IMR-90 (cell line): Measurements from ENCODE around the gene KMT2A. TPM values are rescaled to one million over a fixed set of nuclear protein-coding genes. Genes with fewer than 3 reads are reported as not detected.

Experiments used
- ATAC-seq: fragments of 200-7000 bp; cut with Tn5 transposase; 2 replicates; pipeline ENCODE4 v1.9.1; 2020; ENCODE audit warnings: low read depth, mild to moderate bottlenecking, moderate library complexity
- BruUV-seq: library from RNA; stranded (reverse); fragments of 400-500 nt; replicated peaks from 2 replicates; lab custom pipeline; 2021; lab: Mats Ljungman, UMichigan
- CTCF ChIA-PET: fragments of 300-600 bp; formaldehyde crosslinking; extraction: SDS; loops from one replicate; lab custom pipeline; 2021; ENCODE audit warnings: antibody characterized with exemption; lab: Yijun Ruan, JAX
- POLR2A ChIA-PET: fragments of 300-600 bp; sonication (Branson Sonifier 250); formaldehyde crosslinking; loops from one replicate; lab custom pipeline; 2022; ENCODE audit warnings: antibody characterized with exemption; ENCODE audit not compliant: unreplicated experiment; lab: Charles Lee
- DNase-seq: peaks from one replicate; pipeline ENCODE4 v3.0.0; 2013
- H2AFZ ChIP-seq: replicated peaks from 2 replicates; pipeline ENCODE3; 2013; ENCODE audit warnings: low read length, mild to moderate bottlenecking; ENCODE audit not compliant: poor library complexity
- H2AK5ac ChIP-seq: 2 replicates; pipeline ENCODE4 v1.6.1; 2013; ENCODE audit warnings: low read depth, low read length, inconsistent platforms
- H2AK9ac ChIP-seq: replicated peaks from 2 replicates; pipeline ENCODE3; 2013; ENCODE audit warnings: mild to moderate bottlenecking, low read depth, low read length, moderate library complexity; ENCODE audit not compliant: poor library complexity
- H2BK120ac ChIP-seq: 2 replicates; pipeline ENCODE4 v1.6.1; 2013; ENCODE audit warnings: low read depth, low read length, inconsistent platforms
- H2BK15ac ChIP-seq: 3 replicates; pipeline ENCODE4 v1.6.1; 2013; ENCODE audit warnings: low read depth, low read length, inconsistent platforms
- H2BK20ac ChIP-seq: 2 replicates; pipeline ENCODE4 v1.6.1; 2013; ENCODE audit warnings: low read depth, mild to moderate bottlenecking, inconsistent platforms, low read length, moderate library complexity
- H2BK5ac ChIP-seq: 2 replicates; pipeline ENCODE4 v1.6.1; 2013; ENCODE audit warnings: mild to moderate bottlenecking, low read depth, low read length, inconsistent platforms; ENCODE audit not compliant: poor library complexity, severe bottlenecking
- H3K14ac ChIP-seq: replicated peaks from 2 replicates; pipeline ENCODE4 v1.6.1; 2013; ENCODE audit warnings: low read depth, low read length, inconsistent platforms
- H3K18ac ChIP-seq: 2 replicates; pipeline ENCODE4 v1.6.1; 2013; ENCODE audit warnings: low read depth, low read length, control low read depth
- H3K23ac ChIP-seq: 2 replicates; pipeline ENCODE4 v1.6.1; 2013; ENCODE audit warnings: low read depth, low read length, inconsistent platforms
- H3K27ac ChIP-seq: 2 replicates; pipeline ENCODE4 v1.5.1; 2013; ENCODE audit warnings: mild to moderate bottlenecking, control low read depth, low read length; ENCODE audit not compliant: insufficient read depth
- H3K27me3 ChIP-seq: 2 replicates; pipeline ENCODE4 v1.6.1; 2013; ENCODE audit warnings: low read length; ENCODE audit not compliant: control insufficient read depth, insufficient read depth
- H3K36me3 ChIP-seq: 2 replicates; pipeline ENCODE4 v1.6.1; 2013; ENCODE audit warnings: low read length, mixed read lengths; ENCODE audit not compliant: control insufficient read depth, insufficient read depth
- H3K4ac ChIP-seq: 2 replicates; pipeline ENCODE4 v1.6.1; 2013; ENCODE audit warnings: low read depth, low read length, inconsistent platforms
- H3K4me1 ChIP-seq: 2 replicates; pipeline ENCODE4 v1.6.1; 2013; ENCODE audit warnings: low read length, mixed read lengths; ENCODE audit not compliant: control insufficient read depth, insufficient read depth
- H3K4me2 ChIP-seq: 2 replicates; pipeline ENCODE4 v1.6.1; 2013; ENCODE audit warnings: low read depth, mild to moderate bottlenecking, control low read depth, low read length, moderate library complexity
- H3K4me3 ChIP-seq: 2 replicates; pipeline ENCODE4 v1.5.1; 2013; ENCODE audit warnings: low read depth, mild to moderate bottlenecking, control low read depth, low read length, moderate library complexity; ENCODE audit not compliant: insufficient read depth
- H3K56ac ChIP-seq: 2 replicates; pipeline ENCODE4 v1.6.1; 2013; ENCODE audit warnings: low read length, inconsistent platforms; ENCODE audit not compliant: insufficient read depth; ENCODE audit errors: extremely low read depth
- H3K79me1 ChIP-seq, 2 experiments: 2 replicates each; pipeline ENCODE4 v1.6.1; 2013; ENCODE audit warnings: low read length in 2 of 2, inconsistent platforms in 1 of 2, low read depth in 1 of 2
- H3K9ac ChIP-seq: 2 replicates; pipeline ENCODE4 v1.6.1; 2013; ENCODE audit warnings: low read depth, low read length, control low read depth
- H3K9me1 ChIP-seq: 2 replicates; pipeline ENCODE4 v1.6.1; 2013; ENCODE audit warnings: low read length, inconsistent platforms; ENCODE audit not compliant: insufficient read depth
- H3K9me3 ChIP-seq: 2 replicates; pipeline ENCODE4 v1.6.1; 2013; ENCODE audit warnings: low read length; ENCODE audit not compliant: control insufficient read depth, insufficient read depth
- H4K20me1 ChIP-seq: 2 replicates; pipeline ENCODE4 v1.6.1; 2013; ENCODE audit warnings: low read length, inconsistent platforms; ENCODE audit not compliant: insufficient read depth
- H4K5ac ChIP-seq: 2 replicates; pipeline ENCODE4 v1.6.1; 2013; ENCODE audit warnings: mild to moderate bottlenecking, low read depth, low read length, control low read depth
- H4K8ac ChIP-seq, 2 experiments: 2 replicates each; pipeline ENCODE4 v1.6.1; 2013; ENCODE audit warnings: low read depth in 2 of 2, low read length in 2 of 2, control low read depth in 1 of 2, inconsistent platforms in 1 of 2
- H4K91ac ChIP-seq: 2 replicates; pipeline ENCODE4 v1.6.1; 2013; ENCODE audit warnings: low read depth, low read length, inconsistent platforms; ENCODE audit not compliant: insufficient read depth
- ELK1 ChIP-seq: fragments of 150-350 bp; IDR thresholded peaks from 2 replicates; pipeline ENCODE4 v1.6.1; 2016; ENCODE audit warnings: low read depth, mild to moderate bottlenecking, low read length, moderate library complexity, borderline replicate concordance
- MAZ ChIP-seq: IDR thresholded peaks from 2 replicates; pipeline ENCODE4 v1.6.1; 2012; ENCODE audit warnings: low read depth, mild to moderate bottlenecking, low read length, improper control_type of control experiment, moderate library complexity, borderline replicate concordance
- MXI1 ChIP-seq: IDR thresholded peaks from 2 replicates; pipeline ENCODE4 v1.6.1; 2012; ENCODE audit warnings: low read depth, mild to moderate bottlenecking, low read length, moderate library complexity, borderline replicate concordance
- RAD21 ChIP-seq: IDR thresholded peaks from 2 replicates; pipeline ENCODE4 v1.6.1; 2012; ENCODE audit warnings: low read length, improper control_type of control experiment
- USF2 ChIP-seq: fragments of 150-350 bp; IDR thresholded peaks from 2 replicates; pipeline ENCODE4 v1.6.1; 2017; ENCODE audit warnings: mild to moderate bottlenecking, antibody characterized with exemption, low read length, low read depth
- WGBS, 2 experiments: methylation state at CpG; one replicate each; pipeline versions ENCODE4 v1.1.5 to v1.1.7; 2013; ENCODE audit warnings: missing lambda C conversion rate in 2 of 2; ENCODE audit not compliant: insufficient read length in 1 of 2; ENCODE audit errors: extremely low coverage in 2 of 2; 5-methylcytosine and 5-hydroxymethylcytosine counted together
- dilution Hi-C: fragments of 300-500 bp; cut with HindIII; formaldehyde crosslinking; loops from one replicate; pipeline ENCODE4 v1.14.3; 2018; ENCODE audit warnings: low sequenced_read_pairs; ENCODE audit not compliant: unreplicated experiment
- in situ Hi-C: fragments of 300-500 bp; cut with MboI; formaldehyde crosslinking; loops from 3 replicates; pipeline ENCODE4 v1.14.3; 2019; ENCODE audit warnings: low sequenced_read_pairs, inconsistent platforms, mixed read lengths
- intact Hi-C: fragments of 100-400 bp; cut with micrococcal nuclease; formaldehyde crosslinking; loops from 2 replicates; pipeline ENCODE4 v1.10.0; 2022
- polyA plus RNA-seq, 3 experiments: library from polyadenylated mRNA; depleted of rRNA; stranded (reverse); fragments of >200 nt; gene quantifications; 2 replicates each; pipeline ENCODE4 v1.2.3, GENCODE V29; 2012; ENCODE audit warnings: low replicate concordance in 1 of 3
- total RNA-seq: library from RNA; depleted of rRNA; stranded (reverse); fragments of >200 nt; gene quantifications from 2 replicates; pipeline ENCODE4 v1.2.3, GENCODE V29; 2012
- TF ChIP-seq, protein P1 (sequence below): conservative IDR thresholded peaks from 2 replicates; pipeline ENCODE4 v1.5.1; 2012; ENCODE audit warnings: mild to moderate bottlenecking, low read depth, low read length, improper control_type of control experiment

The KMT2A gene
- total and polyA plus RNA-seq, 2 of the 4 experiments (the other 2 are of a cell fraction): 18.2 to 21.1 TPM

DNA sequence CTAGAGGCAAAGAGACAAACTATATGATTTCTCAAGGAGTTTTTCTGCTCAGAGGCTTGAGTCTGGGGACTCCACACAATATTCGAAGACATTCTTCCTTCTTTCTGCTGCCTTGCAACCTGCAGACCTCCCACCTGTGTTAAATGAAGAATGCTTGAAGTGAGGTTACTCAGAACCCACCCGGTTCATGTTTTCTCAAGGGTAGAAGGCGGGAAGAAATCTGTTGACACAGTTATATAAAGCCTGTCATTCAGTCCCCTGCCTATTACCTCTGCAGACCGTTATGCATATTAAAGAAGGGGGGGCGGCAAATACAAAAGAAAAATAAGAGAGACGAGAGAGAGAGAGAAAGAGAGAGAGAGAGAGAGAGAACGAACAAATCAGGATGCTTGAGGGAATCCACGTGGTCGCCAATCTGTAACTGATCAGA lies 2.2 kb upstream of the KMT2A start:
- Histone ChIP-seq H4K91ac (no peak overlapping the region), H3K14ac (no peak overlapping the region; the same call in 1 of the 2 replicates), H3K27me3 (no peaks in the 10 kb centered on the region), H4K8ac (no peak overlapping the region), H2BK15ac (no peak overlapping the region), H2AK9ac (peak overlapping the region; percentile 84), H2BK5ac (no peak overlapping the region), H3K4me2 (peak overlapping the region; percentile 100), H3K9me3 (no peaks in the 10 kb centered on the region), H3K9ac (0 out of 2 replicates have a peak overlapping the region, but pooled peaks have one; percentile 83), H2BK120ac (no peak overlapping the region), H3K4me1 (peaks cover 4% of the 10 kb centered on the region), H4K5ac (no peak overlapping the region), H2BK20ac (no peak overlapping the region), H3K4ac (no peak overlapping the region), H2AFZ (peak overlapping the region; percentile 96), H3K79me1 (peaks cover 0 to 26% of the 10 kb centered on the region in 2 experiments; a peak in 2 of 4 replicates), H3K56ac (no peak overlapping the region), H3K4me3 (peak overlapping the region; percentile 91), H4K20me1 (peaks cover 24% of the 10 kb centered on the region), H3K18ac (no peak overlapping the region), H3K36me3 (no peaks in the 10 kb centered on the region), H3K27ac (no peak overlapping the region), H3K9me1 (no peaks in the 10 kb centered on the region), H3K23ac (no peak overlapping the region), H2AK5ac (no peak overlapping the region)
- TF ChIP-seq MXI1 (no peak), MAZ (no peak), RAD21 (no peak), USF2 (peak; percentile 29; the same call in 1 of the 2 replicates), ELK1 (no peak)
- TF ChIP-seq, protein P1, sequence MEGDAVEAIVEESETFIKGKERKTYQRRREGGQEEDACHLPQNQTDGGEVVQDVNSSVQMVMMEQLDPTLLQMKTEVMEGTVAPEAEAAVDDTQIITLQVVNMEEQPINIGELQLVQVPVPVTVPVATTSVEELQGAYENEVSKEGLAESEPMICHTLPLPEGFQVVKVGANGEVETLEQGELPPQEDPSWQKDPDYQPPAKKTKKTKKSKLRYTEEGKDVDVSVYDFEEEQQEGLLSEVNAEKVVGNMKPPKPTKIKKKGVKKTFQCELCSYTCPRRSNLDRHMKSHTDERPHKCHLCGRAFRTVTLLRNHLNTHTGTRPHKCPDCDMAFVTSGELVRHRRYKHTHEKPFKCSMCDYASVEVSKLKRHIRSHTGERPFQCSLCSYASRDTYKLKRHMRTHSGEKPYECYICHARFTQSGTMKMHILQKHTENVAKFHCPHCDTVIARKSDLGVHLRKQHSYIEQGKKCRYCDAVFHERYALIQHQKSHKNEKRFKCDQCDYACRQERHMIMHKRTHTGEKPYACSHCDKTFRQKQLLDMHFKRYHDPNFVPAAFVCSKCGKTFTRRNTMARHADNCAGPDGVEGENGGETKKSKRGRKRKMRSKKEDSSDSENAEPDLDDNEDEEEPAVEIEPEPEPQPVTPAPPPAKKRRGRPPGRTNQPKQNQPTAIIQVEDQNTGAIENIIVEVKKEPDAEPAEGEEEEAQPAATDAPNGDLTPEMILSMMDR: no peak
- dilution Hi-C loops (no loop called here), intact Hi-C loops (no loop called here), in situ Hi-C loops (no loop called here)
- WGBS, 2 experiments: 0% methylated on average over 2 of the region's 9 CpGs; no CpG with 5 or more reads in 1 of the 2 experiments
- POLR2A ChIA-PET: interaction anchor here (0.6 kb wide), 1 partner anchor 10 kb away, joined by 3 read pairs; no protein-coding TSS in a partner anchor
- CTCF ChIA-PET: no interaction called here
- ATAC-seq (no peak), DNase-seq (peak; percentile 48)
- BruUV-seq: no TSS peak
